Glutamatergic neuron (in vitro differentiated cells): Measurements from ENCODE around the gene TNKS2. TPM values are rescaled to one million over a fixed set of nuclear protein-coding genes. Genes with fewer than 3 reads are reported as not detected.
"Not testable (repeated sequence)": the region's sequence is repeated elsewhere in the genome, so short reads cannot be mapped to it uniquely, and the experiment has no call there.

Experiments used
- DNase-seq: peaks from one replicate; pipeline ENCODE4 v3.0.0; 2022
- H3K27ac Mint-ChIP-seq: one replicate; pipeline ENCODE4 v1.8.0; 2020; ENCODE audit warnings: mild to moderate bottlenecking, mixed read lengths, inconsistent platforms; ENCODE audit not compliant: unreplicated experiment
- H3K27me3 Mint-ChIP-seq: one replicate; pipeline ENCODE4 v1.8.0; 2020; ENCODE audit warnings: mild to moderate bottlenecking, moderate library complexity, mixed read lengths, inconsistent platforms; ENCODE audit not compliant: unreplicated experiment
- H3K36me3 Mint-ChIP-seq: one replicate; pipeline ENCODE4 v1.8.0; 2020; ENCODE audit warnings: mild to moderate bottlenecking, mixed read lengths, inconsistent platforms; ENCODE audit not compliant: unreplicated experiment
- H3K4me1 Mint-ChIP-seq: one replicate; pipeline ENCODE4 v1.8.0; 2020; ENCODE audit warnings: mild to moderate bottlenecking, low read depth, mixed read lengths, inconsistent platforms; ENCODE audit not compliant: unreplicated experiment
- H3K4me3 Mint-ChIP-seq: one replicate; pipeline ENCODE4 v1.8.0; 2020; ENCODE audit warnings: mild to moderate bottlenecking, mixed read lengths, inconsistent platforms; ENCODE audit not compliant: unreplicated experiment
- H3K9me3 Mint-ChIP-seq: one replicate; pipeline ENCODE4 v1.8.0; 2020; ENCODE audit warnings: mild to moderate bottlenecking, moderate library complexity, mixed read lengths, inconsistent platforms; ENCODE audit not compliant: unreplicated experiment
- long read RNA-seq: library from polyadenylated mRNA; unstranded; transcript quantifications from one replicate; pipeline ENCODE4 v2.0.0, GENCODE V29; 2020; ENCODE audit not compliant: unreplicated experiment
- total RNA-seq: library from RNA; stranded (reverse); fragmentation: NEBNext Ultra II Directional; extraction: Animal tissue kit (Norgen Biotek cat#: 25700); gene quantifications from one replicate; pipeline ENCODE4 v1.2.1, GENCODE V29; 2021; ENCODE audit not compliant: unreplicated experiment
- TF ChIP-seq, protein P1 (sequence below): fragments of 200-600 bp; sonication (generic); IDR thresholded peaks from one replicate; pipeline ENCODE4 v1.5.0; 2021; ENCODE audit not compliant: partially characterized antibody, unreplicated experiment

TNKS2 gene
- total RNA-seq = 60.4 TPM
- long read RNA-seq, partial matches to known transcripts = 3 of 6 reads
- long read RNA-seq, other reads (novel, unspliced or antisense) = 3 of 6 reads

GRCh38 chr10:91797874-91798648 lies at the start of gene TNKS2:
TNKS2 (plus strand) TSS chr10:91798426; CDS start chr10:91798691, 265 bp downstream.
- H3K9me3 Mint-ChIP-seq = peaks cover 5% of the 10 kb centered on the region
- peak within 1 kb of the TSS; percentile 94 for H3K27ac Mint-ChIP-seq
- H3K36me3 Mint-ChIP-seq = peaks cover 5% of the 10 kb centered on the region
- peak; percentile 98 for DNase-seq
- H3K4me1 Mint-ChIP-seq = peaks cover 26% of the 10 kb centered on the region
- TF ChIP-seq, protein P1, sequence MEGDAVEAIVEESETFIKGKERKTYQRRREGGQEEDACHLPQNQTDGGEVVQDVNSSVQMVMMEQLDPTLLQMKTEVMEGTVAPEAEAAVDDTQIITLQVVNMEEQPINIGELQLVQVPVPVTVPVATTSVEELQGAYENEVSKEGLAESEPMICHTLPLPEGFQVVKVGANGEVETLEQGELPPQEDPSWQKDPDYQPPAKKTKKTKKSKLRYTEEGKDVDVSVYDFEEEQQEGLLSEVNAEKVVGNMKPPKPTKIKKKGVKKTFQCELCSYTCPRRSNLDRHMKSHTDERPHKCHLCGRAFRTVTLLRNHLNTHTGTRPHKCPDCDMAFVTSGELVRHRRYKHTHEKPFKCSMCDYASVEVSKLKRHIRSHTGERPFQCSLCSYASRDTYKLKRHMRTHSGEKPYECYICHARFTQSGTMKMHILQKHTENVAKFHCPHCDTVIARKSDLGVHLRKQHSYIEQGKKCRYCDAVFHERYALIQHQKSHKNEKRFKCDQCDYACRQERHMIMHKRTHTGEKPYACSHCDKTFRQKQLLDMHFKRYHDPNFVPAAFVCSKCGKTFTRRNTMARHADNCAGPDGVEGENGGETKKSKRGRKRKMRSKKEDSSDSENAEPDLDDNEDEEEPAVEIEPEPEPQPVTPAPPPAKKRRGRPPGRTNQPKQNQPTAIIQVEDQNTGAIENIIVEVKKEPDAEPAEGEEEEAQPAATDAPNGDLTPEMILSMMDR = no peak
- peak within 1 kb of the TSS; percentile 97 for H3K4me3 Mint-ChIP-seq
- no peaks in the 10 kb centered on the region for H3K27me3 Mint-ChIP-seq

- peaks cover 11% of the 10 kb centered on the region for H3K36me3 Mint-ChIP-seq
- not testable (repeated sequence) for H3K4me3 Mint-ChIP-seq, H3K4me1 Mint-ChIP-seq, H3K27me3 Mint-ChIP-seq, H3K9me3 Mint-ChIP-seq, H3K27ac Mint-ChIP-seq, DNase-seq
Observed at GRCh38 chr10:91749592-91749991, 48.6 kb upstream of the TNKS2 start.

DNA sequence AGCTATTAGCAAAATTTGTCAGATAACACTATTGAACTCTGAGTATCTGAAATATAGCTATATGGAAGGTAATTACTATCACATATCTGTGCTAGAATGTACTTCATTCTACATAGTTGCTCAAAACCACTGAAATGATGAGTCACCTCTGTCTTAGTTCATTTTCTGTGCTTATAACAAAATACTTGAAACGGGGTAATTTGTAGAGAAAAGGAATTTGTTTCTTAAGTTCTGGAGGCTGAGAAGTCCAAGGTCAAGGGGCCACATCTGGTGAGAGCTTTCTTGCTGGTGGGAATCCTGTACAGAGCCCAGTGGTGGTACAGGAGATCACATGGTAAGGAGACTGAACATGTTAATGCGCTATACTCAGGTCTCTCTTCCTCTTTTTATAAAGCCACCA lies 41.9 kb upstream of the TNKS2 start:
- TF ChIP-seq, protein P1 = no peak
- H3K4me3 Mint-ChIP-seq = no peak overlapping the region
- H3K4me1 Mint-ChIP-seq = no peaks in the 10 kb centered on the region
- no peaks in the 10 kb centered on the region for H3K36me3 Mint-ChIP-seq
- DNase-seq = no peak
- no peaks in the 10 kb centered on the region for H3K27me3 Mint-ChIP-seq
- no peaks in the 10 kb centered on the region for H3K9me3 Mint-ChIP-seq
- no peak overlapping the region for H3K27ac Mint-ChIP-seq

GRCh38 chr10:91758303-91759146 lies 39.7 kb upstream of the TNKS2 start:
- TF ChIP-seq, protein P1 = no peak
- no peak overlapping the region for H3K27ac Mint-ChIP-seq
- H3K9me3 Mint-ChIP-seq = peaks cover 1% of the 10 kb centered on the region
- H3K36me3 Mint-ChIP-seq = peaks cover 11% of the 10 kb centered on the region
- H3K4me1 Mint-ChIP-seq = no peaks in the 10 kb centered on the region
- no peaks in the 10 kb centered on the region for H3K27me3 Mint-ChIP-seq
- DNase-seq = no peak
- H3K4me3 Mint-ChIP-seq = no peak overlapping the region

DNA sequence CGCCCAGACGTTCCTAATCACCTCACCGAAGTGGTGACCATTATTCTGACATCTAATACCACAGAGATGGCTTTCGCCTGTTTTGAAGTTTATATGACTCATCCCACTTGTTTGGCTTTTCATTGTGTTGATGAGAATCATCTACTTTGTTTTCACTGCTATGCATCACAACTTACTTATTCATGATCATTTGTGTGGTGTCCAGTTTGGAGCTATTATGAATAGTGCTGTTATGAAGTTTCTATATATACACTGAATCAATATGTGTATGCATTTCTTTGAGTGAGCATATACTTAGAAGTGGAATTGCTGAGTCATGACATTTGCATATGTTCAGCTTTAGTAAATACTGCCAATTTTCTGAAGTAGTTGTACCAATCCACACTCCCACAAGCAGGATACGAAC lies 38.6 kb upstream of the TNKS2 start:
- Mint-ChIP-seq H3K36me3 (peaks cover 14% of the 10 kb centered on the region), H3K27me3 (no peaks in the 10 kb centered on the region), H3K9me3 (peaks cover 2% of the 10 kb centered on the region), H3K4me3 (no peak overlapping the region), H3K27ac (no peak overlapping the region), H3K4me1 (no peaks in the 10 kb centered on the region)
- no peak for DNase-seq
- TF ChIP-seq, protein P1 = no peak
